SU-DHL-6 (cell line): ENCODE data around the gene CFAP70.

Source experiments
- H2AFZ ChIP-seq: fragments of 200-600 bp; sonication (generic); 2 replicates; pipeline ENCODE4 v1.6.1; 2014; ENCODE audit warnings: low read depth, mild to moderate bottlenecking, moderate library complexity, mixed read lengths, antibody characterized with exemption, low read length; ENCODE audit not compliant: severe bottlenecking
- H3F3A ChIP-seq: fragments of 200-600 bp; shearing (Covaris generic); 2 replicates; pipeline ENCODE4 v1.6.0; 2016; ENCODE audit warnings: antibody characterized with exemption, mild to moderate bottlenecking; ENCODE audit not compliant: insufficient read depth
- H3K27ac ChIP-seq: fragments of 200-600 bp; sonication (generic); 2 replicates; pipeline ENCODE4 v1.5.1; 2016; ENCODE audit warnings: low read depth, mild to moderate bottlenecking, low read length, moderate library complexity, mixed read lengths
- H3K27me3 ChIP-seq: fragments of 200-600 bp; sonication (generic), shearing (Covaris generic); 2 replicates; pipeline ENCODE4 v1.6.0; 2014; ENCODE audit warnings: mild to moderate bottlenecking, low read length
- H3K36me3 ChIP-seq: fragments of 200-600 bp; sonication (generic); 2 replicates; pipeline ENCODE4 v1.6.1; 2014; ENCODE audit warnings: mild to moderate bottlenecking, low read length, mixed read lengths
- H3K4me2 ChIP-seq: fragments of 300-600, 200-600 bp; shearing (Covaris generic), sonication (generic); 2 replicates; pipeline ENCODE4 v1.6.0; 2014; ENCODE audit warnings: low read length, low read depth, mild to moderate bottlenecking; ENCODE audit not compliant: poor library complexity, severe bottlenecking
- H3K4me3 ChIP-seq: fragments of 200-600 bp; sonication (generic); 2 replicates; pipeline ENCODE4 v1.5.1; 2014; ENCODE audit warnings: antibody characterized with exemption, low read length, mild to moderate bottlenecking, mixed read lengths; ENCODE audit not compliant: insufficient read depth, poor library complexity, severe bottlenecking
- H3K79me2 ChIP-seq: fragments of 200-600 bp; sonication (generic); 2 replicates; pipeline ENCODE4 v1.6.1; 2014; ENCODE audit warnings: mild to moderate bottlenecking, low read length, moderate library complexity; ENCODE audit not compliant: insufficient read depth
- H3K9ac ChIP-seq: fragments of 200-600 bp; sonication (generic); 2 replicates; pipeline ENCODE4 v1.7.0; 2014; ENCODE audit warnings: mild to moderate bottlenecking, low read length
- H3K9me2 ChIP-seq: fragments of 200-600 bp; sonication (generic); replicated peaks from 2 replicates; pipeline ENCODE4 v1.6.1; 2014; ENCODE audit warnings: low read length; ENCODE audit not compliant: insufficient read depth
- H3K9me3 ChIP-seq: fragments of 200-600 bp; sonication (generic); 2 replicates; pipeline ENCODE4 v1.6.1; 2014; ENCODE audit warnings: low read length, mixed read lengths; ENCODE audit not compliant: insufficient read depth
- H4K20me1 ChIP-seq: fragments of 200-600 bp; sonication (generic); 2 replicates; pipeline ENCODE4 v1.6.1; 2014; ENCODE audit warnings: low read depth, mild to moderate bottlenecking, antibody characterized with exemption, low read length, moderate library complexity, mixed read lengths
- CTCF ChIP-seq: fragments of 200-600 bp; sonication (generic); IDR thresholded peaks from one replicate; pipeline ENCODE4 v1.5.1; 2017; ENCODE audit warnings: antibody characterized with exemption, mild to moderate bottlenecking, low read length, moderate library complexity; ENCODE audit not compliant: insufficient read depth, poor library complexity, severe bottlenecking
- EZH2phosphoT487 ChIP-seq: fragments of 200-600 bp; sonication (generic), shearing (Covaris generic); conservative IDR thresholded peaks from 2 replicates; pipeline ENCODE4 v1.6.1; 2018; ENCODE audit warnings: mild to moderate bottlenecking, antibody characterized with exemption, low read length, moderate library complexity, mixed read lengths

Gene CFAP70

GRCh38 chr10:73357166-73357565 lies 1.5 kb downstream of the CFAP70 start:
- Histone ChIP-seq H3K9me3 (no peaks in the 10 kb centered on the region), H3K4me2 (no peak overlapping the region), H3K79me2 (no peaks in the 10 kb centered on the region), H3F3A (peaks cover 5% of the 10 kb centered on the region), H4K20me1 (no peaks in the 10 kb centered on the region), H3K9me2 (no peaks in the 10 kb centered on the region), H3K27ac (no peak overlapping the region), H3K9ac (no peak overlapping the region), H3K36me3 (no peaks in the 10 kb centered on the region), H3K27me3 (no peaks in the 10 kb centered on the region), H2AFZ (no peak overlapping the region), H3K4me3 (no peak overlapping the region)
- TF ChIP-seq EZH2phosphoT487 (no peak), CTCF (no peak)

- H3K27me3 ChIP-seq: no peaks in the 10 kb centered on the region
These were observed 14.4 kb downstream of the CFAP70 start for GRCh38 chr10:73344269-73344668.

GRCh38 chr10:73340121-73340520 lies 18.5 kb downstream of the CFAP70 start:
- no peaks in the 10 kb centered on the region for H3K79me2 ChIP-seq
- H3K36me3 ChIP-seq: no peaks in the 10 kb centered on the region
- no peak overlapping the region for H2AFZ ChIP-seq
- no peak overlapping the region for H3K4me2 ChIP-seq
- H3K9me2 ChIP-seq: no peaks in the 10 kb centered on the region
- TF ChIP-seq CTCF: no peak
- TF ChIP-seq EZH2phosphoT487: no peak
- H3K9ac ChIP-seq: no peak overlapping the region
- H3K27ac ChIP-seq: no peak overlapping the region
- no peaks in the 10 kb centered on the region for H3F3A ChIP-seq
- H3K9me3 ChIP-seq: no peaks in the 10 kb centered on the region
- H3K27me3 ChIP-seq: no peaks in the 10 kb centered on the region
- H4K20me1 ChIP-seq: no peaks in the 10 kb centered on the region
- H3K4me3 ChIP-seq: no peak overlapping the region

More at GRCh38 chr10:73344269-73344668, 14.4 kb downstream of the CFAP70 start:
- H4K20me1 ChIP-seq: no peaks in the 10 kb centered on the region
- TF ChIP-seq EZH2phosphoT487 (no peak), CTCF (no peak)
- no peaks in the 10 kb centered on the region for H3K9me3 ChIP-seq
- no peak overlapping the region for H3K27ac ChIP-seq
- no peak overlapping the region for H2AFZ ChIP-seq
- no peaks in the 10 kb centered on the region for H3K36me3 ChIP-seq
- no peak overlapping the region for H3K4me3 ChIP-seq
- no peaks in the 10 kb centered on the region for H3F3A ChIP-seq
- no peaks in the 10 kb centered on the region for H3K9me2 ChIP-seq
- no peak overlapping the region for H3K9ac ChIP-seq
- no peaks in the 10 kb centered on the region for H3K79me2 ChIP-seq
- no peak overlapping the region for H3K4me2 ChIP-seq
